Memory B cell (primary cell): ENCODE data around the gene ADRB2.
"Not testable (repeated sequence)": the region's sequence is repeated elsewhere in the genome, so short reads cannot be mapped to it uniquely, and the experiment has no call there.

Source experiments
- ATAC-seq: fragments of 150-1000 bp; cut with Tn5 transposase; 2 replicates; pipeline ENCODE4 v1.10.0; 2021; ENCODE audit warnings: low read depth, mild to moderate bottlenecking, moderate library complexity
- DNase-seq, 2 donors: peaks; one replicate each; pipeline ENCODE4 v3.0.0; 2022; ENCODE audit warnings: low spot score in 2 of 2
- H3K27ac Mint-ChIP-seq: one replicate; pipeline ENCODE4 v1.8.0; 2022; ENCODE audit warnings: mild to moderate bottlenecking, moderate library complexity, mixed read lengths
- H3K27me3 Mint-ChIP-seq: one replicate; pipeline ENCODE4 v1.8.0; 2022; ENCODE audit warnings: mixed read lengths
- H3K36me3 Mint-ChIP-seq: one replicate; pipeline ENCODE4 v1.8.0; 2022; ENCODE audit warnings: mild to moderate bottlenecking, mixed read lengths
- H3K4me1 Mint-ChIP-seq: one replicate; pipeline ENCODE4 v1.8.0; 2022; ENCODE audit warnings: mixed read lengths
- H3K4me3 Mint-ChIP-seq: one replicate; pipeline ENCODE4 v1.8.0; 2022; ENCODE audit warnings: mild to moderate bottlenecking, moderate library complexity, mixed read lengths
- H3K9me3 Mint-ChIP-seq: one replicate; pipeline ENCODE4 v1.8.0; 2022; ENCODE audit warnings: mixed read lengths

The ADRB2 gene

DNA sequence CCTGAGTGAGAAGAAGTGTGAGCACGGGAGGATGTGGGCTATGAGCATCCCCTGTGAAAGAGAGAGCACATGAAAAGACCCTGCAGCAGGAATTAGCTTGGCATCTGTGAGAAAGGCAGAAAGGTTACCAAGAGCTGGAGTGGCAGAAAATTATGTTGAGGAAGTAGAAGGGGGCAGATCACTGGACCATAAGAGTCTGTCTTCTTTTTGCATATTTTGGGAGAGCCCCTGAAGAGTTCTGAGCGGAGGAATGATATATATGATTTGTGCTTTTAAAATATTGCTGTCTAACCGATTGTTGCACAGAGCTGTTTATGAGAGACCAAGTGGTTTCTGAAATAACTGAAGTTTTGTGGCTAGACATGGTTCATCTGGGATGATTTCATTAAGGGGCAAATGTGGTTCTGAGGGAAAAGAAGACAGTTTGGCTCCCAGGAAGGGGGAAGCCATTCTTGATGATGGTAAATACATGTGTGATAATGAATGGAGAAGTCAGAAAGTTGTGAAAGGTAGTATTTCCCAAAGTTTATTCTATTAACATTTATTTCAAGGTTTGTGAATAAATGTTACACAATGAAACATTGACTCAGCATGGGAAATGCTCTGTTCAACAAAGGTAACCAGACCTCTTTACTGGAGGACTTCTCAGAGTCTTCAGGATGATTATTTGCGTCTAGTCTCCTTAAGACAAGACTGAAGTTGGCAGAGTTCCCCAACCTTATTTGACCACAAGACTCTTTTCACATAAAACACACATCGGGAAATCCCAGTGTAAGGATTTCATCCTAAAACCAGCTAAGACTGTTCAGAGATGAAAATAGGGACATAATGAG is 31.5 kb upstream of the ADRB2 start:
- DNase-seq (no peak), ATAC-seq (peak; percentile 96)
- H3K9me3 Mint-ChIP-seq: no peaks in the 10 kb centered on the region
- H3K27ac Mint-ChIP-seq: peak overlapping the region; percentile 3
- H3K27me3 Mint-ChIP-seq: no peaks in the 10 kb centered on the region
- no peaks in the 10 kb centered on the region for H3K36me3 Mint-ChIP-seq
- peaks cover 22% of the 10 kb centered on the region for H3K4me1 Mint-ChIP-seq
- peak overlapping the region; percentile 53 for H3K4me3 Mint-ChIP-seq

DNA sequence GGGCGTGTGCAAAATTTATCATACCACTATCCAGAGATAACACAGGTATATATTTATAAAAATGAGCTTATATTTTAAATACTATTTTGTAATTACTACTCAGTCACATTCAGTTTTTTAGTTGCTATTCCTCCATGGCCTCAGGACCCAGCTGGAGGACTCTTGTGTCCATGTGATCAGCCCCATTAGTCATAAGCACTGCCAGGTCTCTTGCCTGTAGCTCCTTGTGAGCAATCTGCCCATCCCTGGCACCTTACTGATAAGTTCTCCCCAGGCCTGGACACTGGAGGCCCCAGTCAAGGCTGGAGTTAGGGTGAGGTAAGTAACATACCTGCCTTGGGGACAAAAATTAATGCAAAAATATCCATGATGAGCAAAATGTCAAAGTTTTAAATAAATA is 29.5 kb upstream of the ADRB2 start:
- peaks cover 22% of the 10 kb centered on the region for H3K4me1 Mint-ChIP-seq
- H3K27ac Mint-ChIP-seq: no peak overlapping the region

DNA sequence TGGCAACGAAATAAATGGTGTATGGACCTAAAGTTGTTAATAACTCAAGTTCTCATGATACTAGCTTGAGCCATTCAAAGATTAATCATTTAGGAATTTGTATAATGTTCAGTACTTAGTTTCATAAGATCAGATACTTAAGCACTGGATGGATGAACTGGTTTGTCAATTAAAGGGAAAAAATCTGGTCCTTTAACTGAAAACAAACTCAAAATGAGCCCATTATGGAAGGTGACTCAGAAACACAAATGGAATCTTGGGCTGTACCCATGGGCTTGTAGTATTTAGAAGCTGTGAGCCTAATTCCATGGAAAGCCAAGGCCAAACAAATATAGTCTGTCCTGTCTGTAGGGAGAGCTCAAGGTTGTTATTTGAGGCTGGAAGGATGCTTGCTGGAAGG is 27.6 kb upstream of the ADRB2 start:
- Mint-ChIP-seq H3K27me3 (no peaks in the 10 kb centered on the region), H3K4me1 (peaks cover 12% of the 10 kb centered on the region), H3K36me3 (no peaks in the 10 kb centered on the region), H3K9me3 (peaks cover 3% of the 10 kb centered on the region), H3K27ac (no peak overlapping the region), H3K4me3 (no peak overlapping the region)
- DNase-seq (no peak), ATAC-seq (no peak)

More for the DNA sequence above, 29.5 kb upstream of the ADRB2 start:
- Mint-ChIP-seq H3K4me3 (no peak overlapping the region), H3K27me3 (no peaks in the 10 kb centered on the region), H3K36me3 (no peaks in the 10 kb centered on the region), H3K9me3 (no peaks in the 10 kb centered on the region)
- ATAC-seq (no peak), DNase-seq (no peak)

DNA sequence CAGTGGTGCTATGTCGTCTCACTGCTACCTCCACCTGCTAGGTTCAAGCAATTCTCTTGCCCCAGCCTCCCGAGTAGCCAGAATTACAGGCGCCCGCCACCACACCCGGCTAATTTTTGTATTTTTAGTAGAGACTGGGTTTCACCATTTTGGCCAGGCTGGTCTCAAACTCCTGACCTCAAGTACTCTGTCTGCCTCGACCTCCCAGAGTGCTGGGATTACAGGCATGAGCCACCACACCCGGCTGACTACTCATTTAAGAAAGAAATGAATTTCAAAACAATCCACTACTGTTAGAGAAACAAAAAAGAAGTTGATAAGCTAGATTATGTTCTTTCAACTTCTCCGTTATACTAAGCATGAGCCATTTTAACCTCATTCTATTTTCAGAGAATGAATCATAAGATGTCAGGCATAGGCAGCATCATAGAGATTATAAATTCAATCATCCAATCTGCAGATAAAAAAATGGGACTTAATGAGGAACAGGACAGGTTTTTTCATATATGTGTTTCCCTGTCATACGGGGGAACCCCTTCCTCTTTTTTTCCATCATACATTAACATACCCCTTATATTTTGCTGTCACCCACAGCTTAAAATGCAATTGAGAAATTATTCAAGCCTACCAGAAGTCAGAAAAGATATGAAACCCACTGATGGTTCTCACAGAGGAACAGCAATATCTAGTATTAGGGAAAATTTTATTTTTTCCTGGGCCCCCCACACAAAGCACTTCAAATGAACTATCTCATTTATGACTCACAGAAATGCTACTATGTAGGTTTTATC is 26.5 kb upstream of the ADRB2 start:
- Mint-ChIP-seq H3K27ac (no peak overlapping the region), H3K27me3 (no peaks in the 10 kb centered on the region), H3K9me3 (peaks cover 3% of the 10 kb centered on the region), H3K4me3 (no peak overlapping the region), H3K4me1 (peaks cover 5% of the 10 kb centered on the region), H3K36me3 (no peaks in the 10 kb centered on the region)
- no peak for ATAC-seq
- no peak for DNase-seq

DNA sequence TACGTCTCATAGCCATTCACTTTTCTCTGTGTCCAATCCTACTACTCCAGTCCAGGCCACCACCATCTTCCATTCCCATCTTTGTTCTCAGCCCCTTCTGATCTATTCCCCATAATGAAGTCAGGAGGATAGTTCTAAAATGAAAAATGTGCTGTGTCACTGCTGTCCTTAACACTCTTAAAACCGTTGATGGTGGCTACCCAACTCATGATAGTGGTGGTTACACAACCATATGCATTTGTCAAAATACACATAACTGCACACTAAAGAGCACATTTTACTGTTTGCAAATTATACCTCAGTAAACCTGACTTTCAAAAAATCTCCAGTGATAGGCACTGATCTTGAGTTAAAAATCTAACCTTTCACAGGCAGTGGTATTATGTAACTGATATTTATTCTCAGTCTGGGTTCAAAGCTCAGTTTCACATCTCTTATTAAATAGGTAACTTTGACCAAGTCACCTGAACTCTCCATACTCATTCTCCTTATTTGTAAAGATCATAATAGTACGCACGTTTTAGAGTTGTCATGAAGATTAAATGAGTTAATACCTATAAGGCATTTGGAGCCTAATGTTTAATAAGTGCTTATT is 24.6 kb upstream of the ADRB2 start:
- Mint-ChIP-seq H3K36me3 (no peaks in the 10 kb centered on the region), H3K4me1 (peaks cover 14% of the 10 kb centered on the region), H3K9me3 (peaks cover 3% of the 10 kb centered on the region), H3K27ac (no peak overlapping the region), H3K4me3 (no peak overlapping the region), H3K27me3 (no peaks in the 10 kb centered on the region)
- DNase-seq (no peak), ATAC-seq (no peak)

DNA sequence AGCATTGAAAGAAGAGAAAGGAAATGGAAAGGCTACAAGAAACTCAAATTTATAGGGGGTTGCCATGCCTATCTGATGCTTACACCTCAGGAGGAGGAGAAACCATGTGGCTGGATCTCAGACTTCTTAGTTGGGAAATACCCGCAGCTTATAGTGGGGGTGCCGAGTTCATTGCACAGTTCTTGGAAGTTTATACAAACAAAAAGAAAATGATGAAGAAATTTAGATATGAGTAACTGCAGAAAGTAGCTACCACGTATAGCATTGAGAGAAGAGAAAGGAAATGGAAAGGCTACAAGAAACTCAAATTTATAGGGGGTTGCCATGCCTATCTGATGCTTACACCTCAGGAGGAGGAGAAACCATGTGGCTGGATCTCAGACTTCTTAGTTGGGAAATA is 23.0 kb upstream of the ADRB2 start:
- not testable (repeated sequence) for H3K4me3 Mint-ChIP-seq, H3K36me3 Mint-ChIP-seq, DNase-seq, H3K27ac Mint-ChIP-seq, H3K27me3 Mint-ChIP-seq, H3K9me3 Mint-ChIP-seq, ATAC-seq
- peaks cover 19% of the 10 kb centered on the region for H3K4me1 Mint-ChIP-seq

DNA sequence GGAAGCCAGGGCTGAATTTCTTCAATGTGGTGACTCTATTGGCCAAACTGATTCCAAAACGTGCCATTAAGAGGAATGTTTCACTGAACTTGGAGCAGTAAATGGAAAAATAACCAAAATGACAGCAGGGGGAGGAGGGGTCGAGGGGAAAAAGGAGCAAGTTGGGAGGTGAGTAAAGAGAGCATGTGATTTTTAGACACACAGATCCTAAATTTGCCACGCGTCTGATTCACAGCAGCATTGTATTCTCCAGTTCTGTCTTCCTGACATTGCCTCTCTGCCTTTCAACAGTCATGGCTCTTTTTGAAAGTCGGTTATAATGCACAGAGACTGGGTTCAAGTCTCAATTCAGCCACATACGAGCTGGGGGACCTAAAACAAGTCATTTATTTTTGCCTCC is 22.0 kb upstream of the ADRB2 start:
- H3K9me3 Mint-ChIP-seq: peaks cover 3% of the 10 kb centered on the region
- no peak overlapping the region for H3K27ac Mint-ChIP-seq
- no peaks in the 10 kb centered on the region for H3K36me3 Mint-ChIP-seq
- H3K4me3 Mint-ChIP-seq: no peak overlapping the region
- H3K4me1 Mint-ChIP-seq: peaks cover 19% of the 10 kb centered on the region
- DNase-seq (no peak), ATAC-seq (no peak)
- H3K27me3 Mint-ChIP-seq: no peaks in the 10 kb centered on the region

DNA sequence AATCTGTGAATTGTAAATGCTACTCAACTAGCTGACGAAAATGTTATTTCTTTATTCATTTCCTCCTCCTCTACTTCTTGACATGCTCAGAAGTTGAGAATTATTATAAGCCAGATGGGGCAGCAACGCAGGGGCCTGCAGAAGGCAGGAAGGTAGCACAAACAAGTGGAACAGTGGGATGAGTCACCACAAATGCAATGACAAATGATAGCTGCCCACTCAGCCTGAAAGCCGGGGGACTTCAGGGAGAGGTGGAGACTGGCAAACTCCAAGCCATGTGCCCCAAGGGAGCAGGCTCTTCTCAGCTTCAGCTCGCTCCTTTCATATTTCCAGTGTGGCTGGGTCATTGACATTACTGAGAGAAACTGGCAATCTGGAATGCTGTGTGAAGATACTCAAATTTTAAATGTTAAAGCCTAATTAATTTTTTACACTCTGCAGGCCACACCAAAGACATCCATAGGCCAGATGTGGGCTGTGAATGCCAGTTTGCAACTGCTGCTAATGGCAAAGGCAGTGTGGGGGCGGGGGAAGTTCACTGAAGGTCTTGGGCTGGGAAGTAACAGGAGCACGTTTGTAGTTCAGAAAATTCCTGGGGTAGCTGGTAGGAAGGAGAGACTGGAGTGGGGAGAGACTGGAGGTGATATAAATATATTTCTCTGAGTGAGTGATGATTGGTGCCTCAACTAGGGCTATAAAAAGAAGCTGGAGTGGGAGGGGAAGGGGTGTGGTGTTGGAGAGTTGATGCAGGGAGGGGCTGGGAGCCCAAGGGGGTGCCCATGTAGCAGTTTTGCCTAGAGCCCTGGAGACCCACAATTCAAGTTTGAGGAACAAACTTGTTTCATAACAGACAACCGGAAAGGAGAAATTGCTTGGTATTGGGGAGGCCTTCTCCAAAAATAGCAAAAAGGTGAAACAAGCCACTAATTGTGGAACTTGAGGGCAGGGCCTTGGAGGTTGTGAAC is 20.8 kb upstream of the ADRB2 start:
- Mint-ChIP-seq H3K9me3 (peaks cover 3% of the 10 kb centered on the region), H3K4me1 (peaks cover 26% of the 10 kb centered on the region), H3K27me3 (no peaks in the 10 kb centered on the region), H3K27ac (peak overlapping the region; percentile 53), H3K4me3 (peak overlapping the region; percentile 35), H3K36me3 (no peaks in the 10 kb centered on the region)
- no peak for ATAC-seq
- no peak for DNase-seq

DNA sequence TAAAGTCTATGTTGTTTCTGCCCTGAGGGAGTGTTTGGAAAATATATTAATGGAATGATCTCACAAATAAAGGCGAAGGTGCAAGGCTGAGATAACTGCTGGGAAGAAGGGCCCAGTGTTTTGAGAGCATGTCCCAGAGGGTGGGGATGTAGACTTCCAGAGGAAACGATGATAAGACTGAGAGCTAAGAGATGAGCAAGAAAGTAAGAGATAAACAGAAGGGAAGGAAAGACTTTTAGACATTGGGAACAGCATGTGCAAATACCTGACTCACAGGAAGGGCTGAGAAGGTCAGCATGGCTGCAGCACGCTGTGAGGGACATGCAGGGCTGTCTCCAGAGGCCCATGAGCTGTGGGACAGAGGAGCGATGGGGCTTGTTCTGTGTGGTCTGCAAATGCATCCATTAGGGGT is 19.9 kb upstream of the ADRB2 start:
- no peak for ATAC-seq
- Mint-ChIP-seq H3K27ac (peak overlapping the region; percentile 53), H3K4me1 (peaks cover 33% of the 10 kb centered on the region), H3K36me3 (no peaks in the 10 kb centered on the region), H3K9me3 (peaks cover 3% of the 10 kb centered on the region), H3K4me3 (peak overlapping the region; percentile 4), H3K27me3 (no peaks in the 10 kb centered on the region)
- no peak for DNase-seq

DNA sequence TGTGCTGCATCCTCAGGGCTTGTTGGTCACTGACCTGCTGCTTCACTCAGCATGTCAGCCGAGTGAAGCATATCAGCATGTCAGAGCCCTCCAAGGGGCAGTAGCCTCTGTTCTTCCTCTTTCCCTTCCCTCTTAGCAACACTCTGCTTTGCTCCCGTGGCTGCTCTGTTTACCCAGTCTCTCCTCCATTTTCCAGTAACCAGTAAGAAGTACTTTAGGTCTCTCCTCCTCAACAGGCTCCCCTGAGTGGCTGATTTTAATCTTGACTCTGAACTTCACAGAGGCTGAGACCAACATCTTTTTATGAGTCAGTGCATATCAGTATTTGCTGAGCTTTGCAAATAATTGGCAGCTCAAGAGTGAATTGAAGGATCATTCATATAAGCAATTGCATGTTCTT is 18.6 kb upstream of the ADRB2 start:
- Mint-ChIP-seq H3K27ac (peak overlapping the region; percentile 93), H3K36me3 (no peaks in the 10 kb centered on the region), H3K4me3 (peak overlapping the region; percentile 22), H3K9me3 (peaks cover 1% of the 10 kb centered on the region), H3K27me3 (no peaks in the 10 kb centered on the region), H3K4me1 (peaks cover 39% of the 10 kb centered on the region)
- ATAC-seq (no peak), DNase-seq (no peak)

DNA sequence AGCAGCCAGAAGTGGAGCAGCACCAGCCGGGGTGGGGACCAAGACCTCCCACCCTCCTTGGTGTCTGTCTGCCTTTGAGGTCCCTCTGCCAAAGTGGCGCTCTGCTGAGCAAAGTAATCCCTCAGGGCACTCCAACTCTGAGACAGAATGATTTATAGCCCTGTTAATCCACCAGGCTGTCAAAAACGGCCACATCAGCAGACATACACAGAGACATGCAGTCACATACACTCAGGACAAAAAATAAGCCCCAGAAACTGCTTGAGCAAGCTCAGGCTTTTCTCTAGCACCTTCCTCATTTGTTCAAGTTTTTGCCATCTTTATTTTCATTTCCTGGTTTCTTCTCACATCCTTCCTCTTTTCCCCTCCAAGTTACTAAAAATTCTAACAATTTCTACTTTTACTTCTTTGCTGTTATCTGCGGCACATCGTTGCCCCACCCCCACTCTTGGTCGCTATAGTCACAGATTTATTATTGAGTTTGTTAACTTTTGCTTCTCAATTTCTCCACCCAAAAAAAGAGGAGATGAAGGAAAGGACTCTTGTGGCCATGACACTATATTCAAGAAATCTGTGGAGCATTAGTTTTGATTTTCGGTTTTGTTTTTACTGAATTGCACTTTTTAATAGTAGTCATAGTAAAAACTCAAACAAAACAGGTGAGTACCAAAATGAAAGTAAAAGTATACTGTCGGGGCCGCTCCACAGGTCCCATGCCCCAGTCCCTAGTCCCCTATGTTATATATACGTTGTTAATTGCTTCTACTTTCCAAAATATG is 17.4 kb upstream of the ADRB2 start:
- ATAC-seq (peak; percentile 77), DNase-seq (peak; percentile 54 to 69)
- peaks cover 39% of the 10 kb centered on the region for H3K4me1 Mint-ChIP-seq
- H3K9me3 Mint-ChIP-seq: no peaks in the 10 kb centered on the region
- no peaks in the 10 kb centered on the region for H3K36me3 Mint-ChIP-seq
- peak overlapping the region; percentile 88 for H3K4me3 Mint-ChIP-seq
- H3K27ac Mint-ChIP-seq: peak overlapping the region; percentile 93
- no peaks in the 10 kb centered on the region for H3K27me3 Mint-ChIP-seq

DNA sequence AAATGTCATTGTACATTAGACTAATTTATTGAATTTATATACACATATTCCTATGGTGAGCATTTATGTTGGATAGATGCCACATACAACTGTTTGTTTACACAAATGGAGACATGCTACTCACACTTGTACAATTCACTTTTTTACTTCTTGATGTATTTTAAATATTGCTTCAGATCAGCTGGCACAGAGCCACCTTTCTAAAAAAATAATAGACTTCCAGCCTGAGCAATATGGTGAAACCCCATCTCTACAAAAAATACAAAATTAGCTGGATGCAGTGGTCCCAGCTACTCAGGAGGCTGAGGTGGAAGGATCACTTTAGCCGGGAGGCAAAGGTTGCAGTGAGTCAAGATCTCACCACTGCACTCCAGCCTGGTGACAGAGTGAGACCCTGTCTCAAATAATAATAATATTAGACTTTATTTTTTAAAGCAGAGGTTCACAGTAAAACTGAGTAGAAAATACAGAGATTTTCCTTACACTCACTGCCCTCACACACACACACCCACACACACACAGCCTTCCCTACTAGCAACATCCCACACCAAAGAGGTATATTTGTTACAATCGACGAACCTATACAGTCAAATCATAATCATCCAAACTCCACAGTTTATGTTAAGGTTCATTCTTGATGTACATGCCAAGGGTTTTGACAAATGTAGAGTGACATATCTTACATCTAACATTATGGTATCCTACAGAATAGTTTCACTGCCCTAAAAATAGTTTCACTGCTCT is 16.5 kb upstream of the ADRB2 start:
- H3K4me1 Mint-ChIP-seq: peaks cover 41% of the 10 kb centered on the region
- ATAC-seq (no peak), DNase-seq (no peak)
- no peaks in the 10 kb centered on the region for H3K36me3 Mint-ChIP-seq
- no peaks in the 10 kb centered on the region for H3K9me3 Mint-ChIP-seq
- H3K4me3 Mint-ChIP-seq: peak overlapping the region; percentile 88
- H3K27me3 Mint-ChIP-seq: no peaks in the 10 kb centered on the region
- H3K27ac Mint-ChIP-seq: peak overlapping the region; percentile 93
